Stimulated activated CD4-positive, alpha-beta T cell treated with anti-CD3 and anti-CD28 coated beads, Interleukin-4, amount 100 ng/mL, for 48 hours (primary cell): Measurements from ENCODE around the gene IQGAP2.
"Not testable (repeated sequence)": the region's sequence is repeated elsewhere in the genome, so short reads cannot be mapped to it uniquely, and the experiment has no call there.

Experiments used
- DNase-seq, 2 donors: peaks; one replicate each; pipeline ENCODE4 v3.0.0-alpha.2; 2020; ENCODE audit warnings: low read depth in 2 of 2

IQGAP2 gene

DNA sequence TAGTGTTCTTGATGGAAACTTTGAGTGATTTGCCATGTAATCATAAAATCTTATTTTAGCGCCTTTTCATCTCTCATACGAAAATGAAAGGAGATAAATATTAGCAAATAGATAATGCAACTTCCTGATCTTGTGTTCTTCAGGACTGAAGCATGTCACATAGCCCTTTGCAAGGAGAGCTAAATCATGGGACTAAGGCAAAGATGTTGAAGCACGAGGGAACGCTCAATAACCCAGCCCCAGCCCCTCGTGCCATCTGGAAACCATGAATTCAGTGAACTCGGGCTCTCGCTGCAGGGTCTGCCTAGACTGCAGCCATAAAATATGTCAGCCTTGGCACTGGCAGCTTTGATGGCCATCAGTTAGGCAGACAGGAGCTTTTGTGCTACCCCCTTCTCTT is 161.9 kb downstream of the IQGAP2 start:
- DNase-seq, result no peak

DNA sequence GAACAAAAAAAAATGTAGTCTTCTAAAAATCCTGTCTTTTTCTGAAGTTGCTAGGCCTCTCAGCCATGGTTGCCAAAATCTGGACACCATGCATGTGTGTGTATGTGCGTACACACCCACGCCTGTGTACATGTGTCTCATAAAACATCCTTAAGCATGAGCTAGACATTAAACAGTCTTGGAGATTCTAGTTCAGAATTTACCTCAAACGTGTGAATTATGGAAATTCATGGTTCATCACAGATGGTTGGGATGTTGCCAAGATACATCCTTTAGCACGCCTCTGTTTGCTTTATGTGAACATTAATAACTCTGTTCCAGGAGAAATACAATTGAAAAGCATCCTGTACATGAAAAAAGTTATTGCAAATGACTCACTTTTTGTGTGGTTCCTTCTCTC is 167.1 kb downstream of the IQGAP2 start:
- no peak for DNase-seq

DNA sequence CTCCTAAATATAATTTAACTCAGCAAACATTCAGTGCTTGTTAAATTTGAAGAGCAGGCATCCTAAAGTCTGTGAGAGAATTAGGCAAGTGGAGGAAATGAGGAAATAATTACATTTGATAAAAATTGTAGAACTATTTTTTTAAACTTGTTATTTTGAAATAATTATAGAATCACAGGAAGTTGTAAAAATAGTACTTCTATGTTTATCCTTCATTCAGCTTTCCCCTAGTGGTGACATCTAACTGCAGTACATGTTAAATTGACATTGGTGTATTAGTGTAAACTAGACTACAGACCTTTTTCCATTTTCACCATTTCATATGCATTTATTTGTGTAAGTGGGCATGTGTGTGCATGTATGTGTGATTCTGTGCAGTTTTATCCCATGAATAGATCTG is 168.5 kb downstream of the IQGAP2 start:
- DNase-seq, result no peak

DNA sequence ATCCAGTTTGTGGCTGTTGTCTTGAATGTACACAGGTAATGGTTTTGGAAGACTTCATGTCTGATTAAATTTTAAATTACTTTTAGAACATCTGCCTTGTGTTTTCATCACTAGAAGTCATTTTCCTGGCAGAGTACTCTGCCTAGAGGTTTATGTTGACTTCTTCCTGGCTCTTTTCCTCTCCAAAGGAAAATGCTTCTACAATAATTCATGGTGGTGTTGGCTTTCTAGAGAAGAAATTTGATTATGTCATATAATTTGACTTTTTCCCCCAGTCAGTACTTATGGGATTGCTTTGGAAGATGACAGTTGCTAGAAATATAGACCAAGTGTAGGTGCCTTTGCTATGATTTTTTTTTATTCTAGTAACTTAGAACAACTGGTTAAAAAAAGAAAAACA is 173.4 kb downstream of the IQGAP2 start:
- no peak for DNase-seq

DNA sequence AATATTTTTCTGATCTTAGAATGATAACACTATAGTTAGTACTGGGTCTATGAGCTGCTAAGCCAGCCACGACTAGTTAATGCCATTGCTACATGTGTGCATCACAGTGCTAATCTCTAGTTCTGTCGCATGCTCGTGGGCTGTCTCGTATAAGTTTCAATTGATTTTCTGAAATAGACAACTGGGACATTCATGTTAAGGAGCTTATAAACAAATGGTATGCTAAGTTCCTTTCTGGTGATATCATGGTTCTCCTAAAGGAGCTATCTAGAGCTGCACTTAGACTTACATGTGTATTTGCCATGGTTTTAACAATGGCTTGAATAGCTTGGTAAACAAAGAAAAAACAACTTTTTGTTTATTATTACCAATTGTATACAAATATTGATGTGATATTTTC is 173.9 kb downstream of the IQGAP2 start:
- no peak for DNase-seq

DNA sequence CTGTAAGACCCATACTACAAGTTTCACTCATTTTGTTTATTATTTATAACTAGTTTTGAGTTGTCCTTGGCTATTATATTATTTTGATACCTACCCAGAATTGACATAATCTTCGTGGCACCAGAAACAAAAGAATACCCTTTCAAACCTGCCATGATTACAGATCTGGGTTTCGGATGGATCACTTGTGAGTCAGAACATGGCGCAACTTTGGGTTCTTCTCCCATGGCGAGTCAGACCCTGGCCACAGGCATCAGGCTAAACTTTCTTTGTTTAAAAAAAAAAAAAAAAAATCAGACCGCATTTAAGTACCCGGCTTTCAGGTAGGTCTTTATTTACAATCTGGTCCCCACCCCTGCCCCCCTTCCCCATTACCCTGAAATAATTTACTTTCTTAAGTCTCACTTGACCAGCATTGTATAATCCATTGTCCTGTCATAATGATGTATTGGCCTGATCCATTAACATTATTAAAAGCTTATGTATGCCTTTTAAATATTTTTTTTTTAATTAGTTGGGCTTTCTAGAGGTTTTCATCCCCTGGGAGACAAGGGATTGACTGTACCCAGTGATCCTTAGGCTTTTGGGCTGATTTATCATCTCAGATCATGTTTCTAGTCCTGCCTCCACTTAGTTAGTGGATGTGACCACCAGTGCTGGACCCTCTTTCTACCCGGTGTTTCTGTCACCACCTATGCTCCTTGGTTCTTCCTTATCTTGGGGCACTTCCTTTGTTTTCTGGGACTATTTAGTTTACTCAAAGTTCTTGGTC is 176.3 kb downstream of the IQGAP2 start:
- DNase-seq, result no peak

DNA sequence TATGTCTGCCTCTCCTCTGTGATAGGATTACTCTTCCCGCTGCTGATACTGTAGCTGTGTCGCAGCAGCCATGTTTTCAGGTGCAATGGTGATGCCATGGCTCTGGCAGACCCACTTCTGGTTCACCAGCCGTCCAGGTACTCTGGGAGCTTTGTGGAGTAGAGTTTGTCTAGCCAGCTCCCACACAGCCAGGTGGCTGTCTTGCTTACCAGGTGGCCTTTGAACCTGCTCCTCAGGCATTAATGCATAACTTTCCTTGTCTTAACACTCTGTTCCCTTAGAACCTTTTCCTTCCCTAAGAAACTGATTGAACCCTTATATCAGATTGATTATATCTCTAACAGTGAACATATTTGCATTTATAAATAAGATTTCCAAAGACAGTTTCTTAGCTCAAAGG is 177.9 kb downstream of the IQGAP2 start:
- DNase-seq, result no peak

DNA sequence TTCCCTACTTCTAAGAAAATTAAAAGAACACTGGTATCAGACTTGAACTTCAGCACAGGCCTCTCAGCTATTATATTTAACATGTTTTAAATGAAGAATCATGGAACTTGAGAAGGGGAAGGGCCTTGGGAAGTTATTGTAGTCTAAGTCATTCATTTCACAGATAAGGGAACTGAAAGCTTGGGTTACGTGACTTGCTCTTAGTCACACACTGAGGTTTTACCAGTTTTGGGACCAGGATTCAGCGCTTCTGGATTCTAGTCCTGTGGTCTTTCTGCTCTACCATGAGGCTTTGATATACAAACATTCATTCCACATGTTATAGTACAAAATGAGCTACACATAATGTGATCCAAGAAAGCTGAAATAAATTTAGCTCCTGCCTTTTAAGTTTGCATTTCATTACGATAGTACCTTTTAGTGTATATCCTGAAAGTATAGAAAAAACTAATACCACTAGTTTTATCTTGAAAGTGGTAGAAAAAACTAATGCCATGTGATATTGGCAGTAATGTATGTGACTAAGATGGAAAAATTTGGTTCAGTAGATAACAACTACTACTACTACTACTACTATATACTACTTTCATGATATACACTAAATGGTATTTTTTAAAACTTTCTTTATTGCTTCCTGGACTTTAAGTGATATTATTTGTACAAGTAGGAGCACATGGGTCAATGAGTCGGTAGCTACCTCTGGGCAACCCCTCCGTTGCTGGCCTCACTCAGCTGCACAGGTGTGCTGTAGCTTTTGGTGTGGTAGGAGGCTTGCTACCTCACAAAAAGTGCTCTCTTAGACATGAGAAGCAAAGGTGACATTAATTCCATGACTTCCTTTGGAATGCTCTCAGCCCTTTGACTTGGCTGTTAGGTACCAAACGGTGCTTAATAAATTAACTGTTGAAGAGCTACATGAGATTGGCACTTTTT is 179.4 kb downstream of the IQGAP2 start:
- DNase-seq, result peak in 1 of 2 donors; percentile 30

DNA sequence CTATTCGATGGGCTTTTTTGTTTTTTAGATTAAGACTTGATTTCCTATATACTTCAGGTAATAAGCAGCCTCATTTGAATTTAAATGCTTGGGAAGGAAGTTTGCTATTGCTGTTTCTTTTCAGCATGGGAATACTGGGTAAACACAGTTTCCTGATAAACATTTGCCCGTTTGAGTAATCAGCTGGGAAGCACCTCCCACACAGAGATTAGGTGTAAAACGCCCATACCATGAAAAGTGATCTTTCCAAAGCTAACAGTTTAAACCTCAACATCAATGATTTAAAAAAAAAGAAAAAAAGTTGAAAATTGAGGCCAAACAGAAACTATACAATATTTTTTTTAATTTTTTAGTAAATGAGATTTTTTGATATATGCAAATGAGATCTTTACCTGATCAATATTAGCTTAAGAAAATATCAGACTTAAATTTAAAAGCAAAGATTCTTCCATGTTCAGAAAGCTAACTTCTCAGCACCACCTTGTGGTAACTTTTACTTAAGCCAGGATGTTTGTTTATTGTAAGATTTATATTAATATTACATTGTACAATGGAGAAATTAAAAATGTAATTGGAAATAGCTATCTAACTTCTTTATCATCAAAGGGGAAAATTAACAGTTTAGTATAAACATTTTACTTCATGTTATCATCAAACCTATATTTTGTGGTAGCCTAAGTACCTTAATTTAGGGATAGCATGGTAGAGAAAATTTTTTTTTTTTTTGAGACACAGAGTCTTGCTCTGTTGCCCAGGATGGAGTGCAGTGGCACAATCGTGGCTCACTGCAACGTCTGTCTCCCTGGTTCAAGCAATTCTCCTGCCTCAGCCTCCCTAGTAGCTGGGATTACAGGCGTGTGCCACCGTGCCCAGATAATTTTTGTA is 180.3 kb downstream of the IQGAP2 start:
- DNase-seq, result no peak

DNA sequence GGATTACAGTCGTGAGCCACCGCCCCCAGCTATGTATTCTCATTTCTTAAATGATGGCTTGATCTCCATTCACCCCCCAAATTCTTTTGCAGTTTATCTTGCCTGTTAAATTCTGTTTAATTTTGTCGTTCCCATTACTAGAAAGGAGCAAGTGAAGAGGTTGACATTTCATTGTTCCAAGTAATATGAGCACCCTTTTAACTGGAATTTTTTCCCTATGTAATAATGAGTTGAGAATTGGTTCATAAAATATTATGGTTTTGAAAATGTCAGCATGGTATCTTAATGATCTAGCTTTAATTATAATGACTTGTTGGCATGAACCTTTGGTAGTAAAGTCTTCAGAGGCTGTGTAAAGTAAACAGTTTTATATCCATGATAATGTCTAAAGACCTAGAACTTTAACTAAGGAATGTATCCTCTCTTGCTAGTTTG is 182.7 kb downstream of the IQGAP2 start:
- DNase-seq, result no peak

DNA sequence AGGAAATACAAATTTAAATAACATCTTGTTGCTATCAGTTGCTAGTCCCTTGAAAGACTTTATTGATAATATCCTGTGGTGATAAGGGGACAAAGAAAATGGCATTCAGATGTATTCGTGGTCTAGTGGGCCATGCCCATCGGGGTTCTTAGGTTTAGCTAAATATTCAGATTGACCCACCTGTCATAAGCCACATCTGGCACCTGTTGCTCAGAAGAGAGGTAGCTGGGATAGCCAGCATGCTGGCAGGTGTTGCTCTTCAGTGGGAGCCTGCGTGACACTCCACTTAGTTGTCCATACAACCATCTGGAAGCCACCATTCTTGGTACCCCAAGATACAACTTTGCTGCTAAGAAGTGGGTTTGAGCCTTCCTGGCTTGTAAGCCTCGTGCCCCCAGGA is 183.4 kb downstream of the IQGAP2 start:
- DNase-seq, result no peak

DNA sequence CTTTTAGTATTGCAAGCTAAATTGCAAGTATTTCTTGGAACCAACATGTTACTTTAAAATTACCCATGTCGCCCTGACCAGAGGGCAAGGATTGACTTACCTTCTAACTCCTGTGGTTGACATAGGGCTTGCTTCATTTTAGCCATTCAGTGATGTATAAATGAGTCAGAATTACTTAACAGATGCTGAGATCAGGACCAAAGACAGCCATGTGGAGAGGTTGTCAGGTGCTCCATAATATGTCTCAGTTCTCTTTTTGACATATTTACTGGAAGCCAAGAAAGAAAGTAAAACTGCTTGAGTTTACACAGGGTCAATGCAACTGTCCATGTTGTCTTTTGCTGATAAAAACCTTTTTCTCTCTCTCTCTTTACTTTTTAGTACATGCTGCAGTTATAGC is 186.9 kb downstream of the IQGAP2 start:
- DNase-seq, result no peak

DNA sequence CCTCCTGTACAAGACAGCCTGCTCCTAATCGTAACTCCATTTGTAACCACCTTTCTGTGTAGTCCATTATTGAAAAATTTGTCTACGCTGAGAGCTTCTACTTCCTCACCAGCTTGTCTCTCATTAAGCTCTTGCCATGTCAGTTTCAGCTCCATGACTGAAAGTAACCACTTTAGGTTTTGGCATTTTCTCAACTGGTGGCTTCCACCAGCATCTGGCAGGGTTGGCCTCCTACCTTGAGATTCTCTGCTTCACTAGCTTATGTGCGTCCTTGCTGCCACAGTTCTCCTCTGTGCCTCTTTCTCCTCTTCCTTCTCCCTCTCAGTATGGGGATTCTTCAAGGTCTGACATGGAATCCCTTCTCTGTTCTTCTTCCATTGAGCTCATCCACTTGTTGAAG is 188.3 kb downstream of the IQGAP2 start:
- DNase-seq, result no peak

DNA sequence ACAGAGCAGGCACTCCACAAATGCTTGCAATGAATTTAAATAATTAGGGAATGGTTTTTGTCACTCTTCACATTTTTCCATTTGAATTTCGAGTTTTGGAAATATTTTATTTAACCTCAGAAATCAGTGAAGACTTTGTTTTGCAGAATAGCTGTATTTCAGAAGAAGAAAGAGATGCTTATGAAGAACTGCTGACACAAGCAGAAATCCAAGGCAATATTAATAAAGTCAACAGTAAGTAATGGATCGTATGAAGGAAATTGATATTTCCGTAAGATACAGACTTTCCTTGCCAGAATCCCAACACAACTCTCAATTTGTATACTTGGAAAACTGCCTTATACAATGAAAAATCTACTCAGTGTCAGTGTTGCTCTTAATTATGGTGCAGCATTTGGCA is 189.6 kb downstream of the IQGAP2 start:
- DNase-seq, result no peak

DNA sequence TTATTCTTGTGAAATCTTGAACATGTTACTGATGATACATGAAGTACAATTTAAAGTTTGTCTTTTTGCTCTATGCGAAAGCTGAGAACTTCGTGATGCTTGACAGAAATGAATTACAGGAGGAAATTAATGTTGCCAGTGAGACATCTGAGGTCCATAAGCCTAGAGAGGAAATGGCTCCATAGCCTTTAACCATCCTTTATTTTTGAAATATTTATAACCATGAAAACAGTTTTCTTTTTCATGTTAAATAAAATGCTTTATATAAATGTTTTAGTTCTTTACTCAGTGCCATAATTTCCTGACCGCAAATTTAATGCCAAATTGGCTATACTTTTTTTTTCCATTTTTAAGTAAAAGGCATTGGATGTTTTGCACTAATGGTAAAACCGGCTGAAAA is 191.0 kb downstream of the IQGAP2 start:
- no peak for DNase-seq

DNA sequence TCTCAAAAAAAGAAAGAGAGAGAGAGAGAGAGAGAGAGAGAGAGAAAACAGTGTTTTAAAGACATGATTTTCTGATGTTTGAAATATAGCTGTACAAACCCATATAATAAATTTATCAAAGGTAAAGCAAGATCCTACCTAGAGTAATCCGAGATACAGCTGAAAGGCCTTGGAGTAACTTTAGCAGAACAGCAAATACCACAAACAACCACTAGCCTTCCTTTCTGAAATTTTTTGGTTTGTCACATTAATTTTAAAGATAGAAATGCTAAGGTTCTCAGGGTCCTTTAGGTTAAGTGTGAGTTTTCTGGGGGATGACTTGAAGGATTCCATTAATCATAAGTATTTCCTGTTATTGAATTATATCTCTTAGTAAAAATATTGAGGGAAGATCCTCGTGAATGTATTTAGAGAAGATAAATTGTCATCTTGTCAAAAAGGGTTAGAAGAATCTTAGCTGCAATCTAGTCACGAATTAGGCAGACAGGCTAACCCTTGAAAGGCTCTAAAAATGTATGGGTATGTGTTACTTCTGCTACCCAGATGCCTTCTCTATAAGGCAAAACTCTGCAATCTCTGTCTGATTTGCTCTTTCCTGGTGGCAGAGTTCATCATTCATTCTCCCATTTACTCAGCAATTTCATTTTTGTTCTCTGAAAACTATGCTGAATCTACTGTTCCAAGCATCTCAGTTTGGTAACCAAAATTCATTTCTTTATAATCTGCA is 192.8 kb downstream of the IQGAP2 start:
- no peak for DNase-seq

DNA sequence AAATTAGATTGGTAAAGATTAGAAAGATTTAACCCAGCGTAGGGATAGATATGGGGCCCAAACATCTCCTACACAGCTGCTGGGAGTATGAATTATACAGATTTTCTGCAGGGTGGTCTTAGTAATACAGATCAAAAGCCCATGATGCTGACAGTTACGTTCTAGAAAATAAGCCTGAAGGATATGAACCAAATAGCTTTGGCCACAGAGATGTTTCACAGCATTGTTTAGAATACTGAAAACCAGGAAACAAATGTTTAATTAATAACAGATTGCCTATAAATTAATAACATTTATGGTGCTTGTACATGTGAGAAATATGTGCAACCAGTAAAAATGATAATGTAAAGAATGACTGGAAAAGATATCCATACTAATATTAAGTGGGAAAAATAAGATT is 195.4 kb downstream of the IQGAP2 start:
- no peak for DNase-seq

DNA sequence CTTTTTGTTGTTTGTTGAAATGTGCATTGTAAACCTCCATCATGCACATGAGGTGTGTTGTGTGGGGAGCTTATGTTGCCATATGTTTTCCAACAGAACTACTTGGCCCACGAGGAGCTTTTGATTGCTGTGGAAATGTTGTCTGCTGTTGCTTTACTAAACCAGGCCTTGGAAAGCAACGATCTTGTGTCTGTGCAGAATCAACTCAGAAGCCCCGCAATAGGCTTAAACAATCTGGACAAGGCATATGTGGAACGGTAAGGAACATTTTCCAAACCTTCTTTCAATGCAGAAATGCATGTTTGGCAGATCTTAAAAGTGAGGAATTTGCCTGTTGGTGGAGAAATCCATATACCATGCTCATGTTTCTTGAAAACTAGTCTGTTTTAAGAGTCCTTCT is 197.6 kb downstream of the IQGAP2 start:
- DNase-seq, result no peak

DNA sequence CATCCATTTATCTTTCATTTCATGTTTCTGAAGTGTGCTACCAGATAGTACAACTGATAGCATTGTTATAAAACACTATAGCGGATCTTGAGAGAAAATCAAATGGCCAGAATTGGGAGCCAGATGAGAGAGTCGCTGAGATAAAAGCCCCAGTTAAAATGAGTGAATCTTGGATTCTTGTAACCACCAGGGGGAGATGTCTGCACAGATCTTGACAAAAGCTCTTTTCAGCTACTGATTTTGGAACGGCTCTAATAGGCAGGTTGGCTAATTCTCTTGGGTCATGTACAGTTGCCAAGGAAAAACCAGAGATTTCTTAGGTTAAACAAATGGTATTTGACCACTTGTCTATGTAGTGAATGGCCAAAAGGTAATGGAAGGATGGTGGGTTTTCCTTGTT is 198.4 kb downstream of the IQGAP2 start:
- no peak for DNase-seq

DNA sequence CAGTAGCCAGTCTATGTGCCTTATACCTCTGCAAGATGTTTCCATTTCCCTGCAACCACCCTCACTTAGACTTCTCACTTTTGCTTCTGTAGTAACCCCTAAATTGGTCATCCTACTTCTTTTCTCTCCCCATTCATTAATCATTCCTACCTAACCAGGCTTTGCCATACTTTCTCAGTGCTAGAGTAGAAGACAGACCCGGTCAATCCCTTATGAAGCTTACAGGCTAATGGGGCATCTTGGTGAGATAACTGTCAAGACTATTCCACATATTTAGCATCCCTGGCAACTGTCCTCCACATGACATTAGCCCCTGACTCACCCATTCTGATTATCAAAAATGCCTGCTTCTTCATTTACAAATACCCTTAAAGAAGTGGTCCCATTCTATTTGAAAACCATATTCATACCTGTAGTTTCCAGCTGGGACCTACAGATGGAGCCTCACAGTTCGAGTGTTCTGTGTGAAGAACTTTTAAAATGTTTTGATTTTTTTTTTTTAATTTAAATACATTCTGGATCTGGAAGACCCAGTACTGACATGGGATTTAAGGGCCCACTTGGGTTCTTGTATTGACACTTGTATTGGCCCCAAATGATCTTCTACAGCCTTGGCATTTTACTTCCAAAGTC is 199.1 kb downstream of the IQGAP2 start:
- no peak for DNase-seq

DNA sequence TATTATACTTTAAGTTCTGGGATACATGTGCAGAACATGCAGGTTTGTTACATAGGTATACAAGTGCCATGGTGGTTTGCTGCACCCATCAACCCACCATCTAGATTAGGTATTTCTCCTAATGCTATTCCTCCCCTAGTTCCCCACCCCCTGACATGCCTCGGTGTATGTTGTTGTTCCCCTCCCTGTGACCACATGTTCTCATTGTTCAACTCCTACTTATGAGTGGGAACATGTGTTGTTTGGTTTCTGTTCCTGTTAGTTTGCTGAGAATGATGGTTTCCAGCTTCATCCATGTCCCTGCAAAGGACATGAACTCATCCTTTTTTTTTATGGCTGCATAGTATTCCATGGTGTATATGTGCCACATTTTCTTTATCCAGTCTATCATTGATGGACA is 200.9 kb downstream of the IQGAP2 start:
- not testable (repeated sequence) for DNase-seq
